ENCODE data around the gene KCTD21. TPM values are rescaled to one million over a fixed set of nuclear protein-coding genes. Genes with fewer than 3 reads are reported as not detected.

Gene KCTD21
- total and polyA plus RNA-seq, 4 donors: 5.8 to 12.6 (median 9.2) TPM

DNA sequence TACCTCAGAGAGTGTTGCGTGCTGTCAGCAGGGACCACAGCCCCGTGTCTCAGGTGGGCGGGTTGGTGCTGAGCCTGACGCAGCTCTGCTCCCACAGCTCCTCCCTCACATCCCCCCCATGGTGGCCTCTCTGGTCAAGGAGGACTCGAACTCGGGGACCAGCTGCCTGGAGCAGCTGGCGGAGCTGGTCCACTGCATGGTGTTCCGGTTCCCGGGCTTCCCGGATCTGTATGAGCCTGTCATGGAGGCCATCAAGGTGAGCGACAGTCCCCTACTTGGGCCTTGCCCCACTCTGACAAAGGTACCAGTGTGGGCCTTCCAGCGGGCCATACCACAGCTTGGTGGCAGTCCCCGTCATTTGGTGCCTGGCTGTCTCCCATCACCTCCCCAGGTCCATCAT is 12.1 kb upstream of the KCTD21 start:
- Histone ChIP-seq H3K36me3 (ENCODE audit: control insufficient read depth in 4 of 4, insufficient read depth in 3 of 4, low read depth in 1 of 4, low read length in 3 of 4) (peaks cover 5 to 30% (median 11%) of the 10 kb centered on the region in 4 donors), H3K4me3 (ENCODE audit: low read depth in 1 of 3, low read length in 3 of 3) (no peak overlapping the region), H3K4me1 (ENCODE audit: control insufficient read depth in 4 of 4, insufficient read depth in 4 of 4, low read length in 3 of 4) (no peaks in the 10 kb centered on the region), H3K9me3 (ENCODE audit: control insufficient read depth in 4 of 4, low read length in 3 of 4) (no peaks in the 10 kb centered on the region), H3K27ac (ENCODE audit: low read depth in 1 of 2, low read length in 2 of 2) (no peak overlapping the region), H3K27me3 (ENCODE audit: control insufficient read depth in 4 of 4, insufficient read depth in 4 of 4, low read length in 3 of 4) (no peaks in the 10 kb centered on the region), H3K9ac (ENCODE audit: low read depth in 1 of 2, low read length in 2 of 2) (no peak overlapping the region)
- DNase-seq (ENCODE audit: low spot score): no peak
- TF ChIP-seq FOXA1 (IDR thresholded peaks at IDR 0.05): no peak
- TF ChIP-seq TAF1 (conservative IDR thresholded peaks at IDR 0.05): no peak
- TF ChIP-seq RXRA (IDR thresholded peaks at IDR 0.05): no peak
- TF ChIP-seq, protein P1, sequence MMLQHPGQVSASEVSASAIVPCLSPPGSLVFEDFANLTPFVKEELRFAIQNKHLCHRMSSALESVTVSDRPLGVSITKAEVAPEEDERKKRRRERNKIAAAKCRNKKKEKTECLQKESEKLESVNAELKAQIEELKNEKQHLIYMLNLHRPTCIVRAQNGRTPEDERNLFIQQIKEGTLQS (IDR thresholded peaks at IDR 0.05): no peak
- TF ChIP-seq ZBTB33 (IDR thresholded peaks at IDR 0.05): no peak
- no peak for TF ChIP-seq CTCF (IDR thresholded peaks at IDR 0.05; ENCODE audit: low read depth, low read length, missing input control)
- TF ChIP-seq SP1 (IDR thresholded peaks at IDR 0.05): no peak
- TF ChIP-seq RAD21 (IDR thresholded peaks at IDR 0.05): no peak
- TF ChIP-seq NR2F2 (IDR thresholded peaks at IDR 0.05): no peak
- TF ChIP-seq HNF4A (conservative IDR thresholded peaks at IDR 0.05): no peak
- TF ChIP-seq YY1 (IDR thresholded peaks at IDR 0.05): no peak
- no peak for TF ChIP-seq REST (IDR thresholded peaks at IDR 0.05)
- no peak for TF ChIP-seq HNF4G (IDR thresholded peaks at IDR 0.05)
- TF ChIP-seq, protein P2, sequence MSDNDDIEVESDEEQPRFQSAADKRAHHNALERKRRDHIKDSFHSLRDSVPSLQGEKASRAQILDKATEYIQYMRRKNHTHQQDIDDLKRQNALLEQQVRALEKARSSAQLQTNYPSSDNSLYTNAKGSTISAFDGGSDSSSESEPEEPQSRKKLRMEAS (IDR thresholded peaks at IDR 0.05): no peak
- TF ChIP-seq FOXA2 (IDR thresholded peaks at IDR 0.05): no peak
- no peak for TF ChIP-seq EGR1 (IDR thresholded peaks at IDR 0.05; ENCODE audit: low read depth in 2 of 2)
- TF ChIP-seq GABPA (IDR thresholded peaks at IDR 0.05 in 1 of 2, conservative IDR thresholded peaks at IDR 0.05 in 1 of 2): no peak
- WGBS: 96% methylated on average over 13 of the region's 13 CpGs

DNA sequence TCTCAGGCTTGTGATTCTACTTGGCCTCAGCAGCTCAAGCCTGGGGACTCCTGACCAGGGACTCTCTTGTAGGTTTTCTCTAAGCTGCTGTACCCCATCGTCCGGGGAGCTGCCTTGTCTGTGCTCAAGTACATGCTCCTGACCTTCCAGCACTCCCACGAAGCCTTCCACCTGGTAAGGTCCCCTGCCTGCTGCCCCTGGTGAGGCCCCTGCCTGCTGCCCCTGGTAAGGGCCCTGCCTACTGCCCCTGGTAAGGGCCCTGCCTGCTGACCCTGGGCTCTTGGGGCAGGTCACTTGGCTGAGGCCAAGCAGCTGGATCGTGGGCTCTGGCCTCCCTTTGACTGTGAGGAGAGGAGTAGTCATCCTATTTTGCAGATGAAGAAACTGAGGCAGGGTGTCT is 11.6 kb upstream of the KCTD21 start:
- 96% methylated on average over 4 of the region's 4 CpGs for WGBS
- Histone ChIP-seq H3K4me1 (ENCODE audit: control insufficient read depth in 4 of 4, insufficient read depth in 4 of 4, low read length in 3 of 4) (no peaks in the 10 kb centered on the region), H3K9ac (ENCODE audit: low read depth in 1 of 2, low read length in 2 of 2) (no peak overlapping the region), H3K4me3 (ENCODE audit: low read depth in 1 of 3, low read length in 3 of 3) (no peak overlapping the region), H3K27me3 (ENCODE audit: control insufficient read depth in 4 of 4, insufficient read depth in 4 of 4, low read length in 3 of 4) (no peaks in the 10 kb centered on the region), H3K27ac (ENCODE audit: low read depth in 1 of 2, low read length in 2 of 2) (no peak overlapping the region), H3K36me3 (ENCODE audit: control insufficient read depth in 4 of 4, insufficient read depth in 3 of 4, low read depth in 1 of 4, low read length in 3 of 4) (peaks cover 5 to 27% (median 10%) of the 10 kb centered on the region in 4 donors), H3K9me3 (ENCODE audit: control insufficient read depth in 4 of 4, low read length in 3 of 4) (no peaks in the 10 kb centered on the region)
- no peak for DNase-seq (ENCODE audit: low spot score)
- TF ChIP-seq FOXA2 (IDR thresholded peaks at IDR 0.05): no peak
